HG03103 (cell line): ENCODE data around the gene RXRG.

Experiments
- ATAC-seq: cut with Tn5 transposase; IDR thresholded peaks from one replicate; pipeline ENCODE4 v1.9.1; 2021; ENCODE audit warnings: low read depth; ENCODE audit not compliant: unreplicated experiment

RXRG gene

GRCh38 chr1:165452336-165453130, 7.6 kb upstream of the RXRG start:
- ATAC-seq: no peak

- ATAC-seq: no peak
Measured at GRCh38 chr1:165451691-165452090, 6.8 kb upstream of the RXRG start.

GRCh38 chr1:165449131-165449530, 4.2 kb upstream of the RXRG start:
- ATAC-seq: no peak

GRCh38 chr1:165445388-165445787, 462 bp upstream of the RXRG start:
- ATAC-seq: no peak

GRCh38 chr1:165443539-165444311, 1.2 kb downstream of the RXRG start:
- no peak for ATAC-seq

- no peak for ATAC-seq
Measured at GRCh38 chr1:165442653-165443052, 2.3 kb downstream of the RXRG start.

GRCh38 chr1:165442053-165442452, 2.9 kb downstream of the RXRG start:
- no peak for ATAC-seq

- no peak for ATAC-seq
Measured at GRCh38 chr1:165441166-165441880, 3.6 kb downstream of the RXRG start.

- ATAC-seq: no peak
Measured at GRCh38 chr1:165439330-165439729, 5.6 kb downstream of the RXRG start.

- no peak for ATAC-seq
Measured at GRCh38 chr1:165436994-165437393, 7.9 kb downstream of the RXRG start.

- no peak for ATAC-seq
Measured at GRCh38 chr1:165435801-165436200, 9.1 kb downstream of the RXRG start.

GRCh38 chr1:165434281-165434680, 10.6 kb downstream of the RXRG start:
- ATAC-seq: no peak

GRCh38 chr1:165431079-165431478, 13.8 kb downstream of the RXRG start:
- no peak for ATAC-seq

- no peak for ATAC-seq
Measured at GRCh38 chr1:165426745-165427144, 18.2 kb downstream of the RXRG start.

GRCh38 chr1:165425621-165426020, 19.3 kb downstream of the RXRG start:
- no peak for ATAC-seq

- ATAC-seq: no peak
Measured at GRCh38 chr1:165424454-165425216, 20.3 kb downstream of the RXRG start.

- ATAC-seq: no peak
Measured at GRCh38 chr1:165423136-165423535, 21.8 kb downstream of the RXRG start.

- no peak for ATAC-seq
Measured at GRCh38 chr1:165420655-165421054, 24.3 kb downstream of the RXRG start.

- no peak for ATAC-seq
Measured at GRCh38 chr1:165419839-165420238, 25.1 kb downstream of the RXRG start.

- no peak for ATAC-seq
Measured at GRCh38 chr1:165418195-165418594, 26.7 kb downstream of the RXRG start.

GRCh38 chr1:165416876-165417275, 28.1 kb downstream of the RXRG start:
- no peak for ATAC-seq
